Right forelimb (tissue), 1 donor: ENCODE measurements around the gene KLHL2.
"Not testable (repeated sequence)": the region's sequence is repeated elsewhere in the genome, so short reads cannot be mapped to it uniquely, and the experiment has no call there.

Experiments used
- DNase-seq: peaks from one replicate; pipeline ENCODE4 v3.0.0-alpha.2; 2018

KLHL2 gene

DNA sequence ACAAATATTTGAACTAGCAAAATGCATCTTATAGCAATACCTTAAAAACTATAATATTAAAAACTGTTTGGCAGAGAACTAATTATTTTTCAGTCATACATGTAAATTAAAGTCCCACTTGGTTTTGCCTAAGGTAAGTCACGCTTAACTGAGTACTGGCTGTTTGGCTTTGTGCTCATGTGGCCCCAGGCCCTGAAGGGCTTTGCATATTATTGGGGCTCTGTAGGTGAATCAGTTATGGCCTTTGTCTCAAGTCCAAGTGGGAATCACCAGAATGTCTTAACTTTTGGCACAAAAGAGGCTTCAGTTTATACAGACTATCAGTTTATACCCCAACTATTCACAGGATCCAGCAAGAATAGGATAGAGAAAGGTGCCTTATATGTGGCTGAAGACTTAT lies 29.5 kb downstream of the KLHL2 start:
- DNase-seq: not testable (repeated sequence)

DNA sequence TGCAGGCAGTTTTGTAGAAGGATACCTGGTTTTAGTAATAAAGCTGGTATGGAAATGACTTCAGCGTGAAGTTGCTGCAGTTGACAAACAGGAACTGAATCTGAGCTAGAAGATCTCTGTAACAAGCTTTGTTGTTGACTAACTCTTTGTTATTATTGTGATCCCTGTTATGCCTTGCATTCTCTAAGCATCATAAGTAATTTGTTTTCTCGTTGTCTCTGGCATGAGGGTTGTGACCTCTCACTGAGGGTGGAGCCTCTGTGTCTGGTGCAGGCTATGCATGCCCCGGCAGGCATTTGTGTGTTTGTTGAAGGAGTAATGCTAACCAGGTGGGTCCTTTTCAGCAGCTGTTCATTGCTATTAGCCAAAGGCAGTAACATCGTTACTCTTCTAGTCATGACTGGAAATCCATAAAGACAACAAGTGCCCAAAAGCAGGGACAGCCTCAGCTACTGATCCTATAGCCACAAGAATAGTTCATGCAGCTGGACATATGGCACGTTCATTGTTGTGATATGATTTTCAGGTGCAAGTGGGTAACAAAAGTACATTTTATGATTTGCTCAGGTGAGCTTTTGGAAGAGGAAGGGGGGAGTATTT lies 30.8 kb downstream of the KLHL2 start:
- DNase-seq: not testable (repeated sequence)

DNA sequence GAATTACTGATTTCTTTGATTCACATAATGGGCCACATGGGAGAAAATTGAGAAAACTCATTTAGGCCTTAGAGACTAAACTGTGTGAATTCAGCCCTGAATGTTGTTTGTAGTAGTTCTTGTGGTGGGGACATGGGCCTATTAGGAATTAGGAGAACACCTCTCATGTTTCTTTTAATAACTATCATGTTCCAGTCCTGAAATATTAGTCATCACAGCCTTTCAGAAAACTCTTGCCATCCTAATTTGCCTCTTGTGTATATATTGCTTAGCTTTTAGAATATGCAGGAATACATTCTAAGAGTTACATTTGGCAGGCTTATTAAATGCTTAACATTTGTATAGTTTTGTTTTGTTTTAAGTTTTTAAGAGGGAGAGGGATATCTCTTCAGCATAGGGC lies 33.4 kb downstream of the KLHL2 start:
- not testable (repeated sequence) for DNase-seq

DNA sequence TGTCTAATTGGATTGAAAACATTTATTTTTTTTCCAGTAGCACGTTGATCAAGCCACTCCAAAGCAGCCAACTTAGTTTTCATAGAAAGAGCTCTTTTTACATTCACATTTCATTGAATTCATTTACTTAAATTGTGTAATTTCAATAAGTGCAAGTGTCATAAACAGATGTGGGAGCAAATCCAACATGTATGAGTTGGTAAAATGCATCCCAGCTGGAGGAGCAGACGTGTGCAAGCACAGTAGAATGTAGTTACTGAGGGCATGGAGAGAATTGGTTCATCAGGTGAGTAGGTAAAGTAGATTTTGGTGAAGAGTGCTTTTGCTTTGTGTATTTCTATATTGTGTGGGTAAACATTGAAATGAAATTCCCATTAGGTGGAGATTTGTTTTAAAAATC lies 36.8 kb downstream of the KLHL2 start:
- not testable (repeated sequence) for DNase-seq

DNA sequence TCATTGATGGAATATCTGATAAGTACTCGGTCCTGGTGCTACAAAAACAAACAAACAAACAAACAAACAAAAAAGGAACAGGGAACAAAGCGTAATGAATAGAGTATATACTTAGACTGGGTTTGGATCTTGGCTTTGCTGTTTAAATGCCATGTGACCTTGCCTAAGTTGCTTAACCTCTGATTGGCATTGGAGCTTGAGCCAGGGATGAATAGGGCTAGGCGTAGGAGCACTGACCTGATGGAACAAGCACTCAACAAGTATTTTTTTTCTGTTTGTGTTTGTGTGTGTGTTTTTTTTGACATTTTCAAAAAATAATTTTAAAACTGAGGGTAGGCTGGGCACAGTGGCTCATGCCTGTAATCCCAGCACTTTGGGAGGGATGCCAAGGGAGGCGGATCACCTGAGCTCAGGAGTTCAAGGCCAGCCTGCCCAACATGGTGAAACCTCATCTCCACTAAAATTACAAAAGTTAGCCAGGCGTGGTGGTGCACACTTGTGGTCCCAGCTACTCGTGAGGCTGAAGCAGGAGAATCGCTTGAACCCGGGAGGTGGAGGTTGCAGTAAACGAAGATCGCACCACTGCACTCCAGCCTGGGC lies 37.3 kb downstream of the KLHL2 start:
- not testable (repeated sequence) for DNase-seq

DNA sequence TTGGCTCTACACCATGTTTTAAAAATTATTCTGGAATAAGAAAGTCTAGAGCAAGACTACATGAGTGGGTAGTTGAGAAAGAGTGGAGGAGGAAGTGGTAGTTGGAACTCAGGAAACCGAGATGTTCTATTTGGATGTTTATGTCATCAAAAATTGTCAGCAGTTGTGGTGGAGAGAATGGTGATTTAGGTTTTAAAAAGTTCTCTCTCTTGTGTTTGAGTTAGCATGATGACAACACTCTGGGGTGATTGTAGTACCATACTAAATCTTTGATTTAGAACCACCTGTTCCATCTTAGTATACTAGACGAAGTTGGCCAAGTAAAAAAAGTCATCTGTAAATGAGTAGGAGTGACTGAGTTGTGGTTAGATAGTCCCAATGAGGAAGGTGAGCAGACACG lies 40.7 kb downstream of the KLHL2 start:
- no peak for DNase-seq

DNA sequence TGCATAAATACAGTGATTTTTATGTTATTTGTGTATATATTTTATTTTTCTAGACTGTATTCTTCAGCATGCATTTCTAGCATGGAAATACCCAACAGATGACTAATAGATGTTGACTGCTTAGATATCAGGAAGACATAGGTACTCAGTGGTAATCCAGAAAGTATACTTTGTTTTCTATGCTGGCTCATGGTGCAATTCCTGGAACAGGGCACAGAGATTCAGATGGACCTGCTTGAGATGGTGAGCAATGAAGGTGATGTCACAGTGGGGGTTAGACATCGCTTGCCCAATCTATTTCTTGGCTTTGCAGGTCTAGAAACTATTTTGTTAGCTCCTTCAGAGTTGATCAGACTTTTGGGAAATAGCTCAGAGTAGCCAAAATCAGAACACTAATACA lies 41.5 kb downstream of the KLHL2 start:
- not testable (repeated sequence) for DNase-seq

DNA sequence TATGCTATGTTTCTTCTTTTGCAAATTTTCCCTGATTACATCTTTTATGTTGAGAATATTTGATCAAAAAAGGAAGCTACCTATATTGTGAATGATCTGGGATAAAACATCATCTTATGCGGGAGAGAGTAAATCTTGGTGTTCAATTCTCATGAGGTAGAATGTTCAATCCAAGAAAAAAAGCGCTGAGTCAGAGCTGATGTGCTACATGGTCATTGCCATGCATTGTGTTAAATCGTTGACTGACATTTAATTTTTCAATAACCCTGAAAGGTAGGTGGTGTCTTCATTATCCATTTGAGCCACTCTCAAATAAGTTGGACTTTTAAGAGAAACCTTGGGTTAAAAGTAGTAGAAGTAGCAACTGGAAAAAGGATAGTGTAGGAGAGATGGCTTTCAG lies 47.4 kb downstream of the KLHL2 start:
- DNase-seq: not testable (repeated sequence)

DNA sequence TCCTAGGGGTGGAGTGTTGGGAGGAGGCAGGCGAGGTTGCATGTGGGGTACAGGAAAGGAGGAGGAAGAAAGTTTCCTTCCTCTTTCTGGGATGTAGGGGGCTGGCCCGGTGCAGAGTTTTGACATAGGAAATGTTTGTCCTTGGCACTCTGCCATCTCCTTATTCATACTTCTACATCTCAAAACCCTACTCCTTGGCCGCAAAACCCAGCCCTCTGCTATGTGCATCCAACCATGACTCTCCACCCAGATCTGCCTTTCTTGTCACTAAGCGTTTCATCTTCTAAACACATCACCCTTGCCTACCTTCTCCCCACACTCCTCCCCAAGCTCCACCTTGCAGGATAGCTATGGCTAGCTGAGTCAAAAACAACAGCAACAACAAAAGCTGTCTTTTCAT lies 48.1 kb downstream of the KLHL2 start:
- not testable (repeated sequence) for DNase-seq

DNA sequence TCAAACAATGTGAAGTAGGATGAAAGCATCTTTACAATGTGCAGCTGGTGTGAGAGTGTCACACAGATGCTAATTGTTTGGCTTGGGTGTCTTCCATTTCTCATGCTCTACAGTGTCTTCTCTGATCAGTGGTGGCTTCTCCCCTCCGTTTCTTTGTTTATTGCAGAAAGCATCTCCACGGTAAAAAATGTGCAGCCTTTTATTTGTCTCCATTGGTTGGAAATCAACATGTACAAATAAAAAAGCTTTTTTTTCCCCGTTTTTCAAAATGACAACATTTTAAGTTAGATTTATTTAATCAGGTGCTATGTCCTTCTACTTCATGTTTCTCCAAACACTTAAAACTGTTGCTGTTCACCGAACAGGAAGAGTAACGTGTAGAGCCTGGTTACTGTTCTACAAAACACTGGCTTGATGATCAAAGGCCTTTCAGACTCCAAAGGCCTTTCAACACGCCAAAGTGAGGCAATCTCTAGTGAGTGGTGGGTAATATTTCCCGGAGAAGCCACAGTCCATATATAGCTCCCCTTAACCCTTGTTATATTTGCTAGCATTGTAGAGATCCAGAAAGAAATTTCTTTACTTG lies 48.8 kb downstream of the KLHL2 start:
- not testable (repeated sequence) for DNase-seq

DNA sequence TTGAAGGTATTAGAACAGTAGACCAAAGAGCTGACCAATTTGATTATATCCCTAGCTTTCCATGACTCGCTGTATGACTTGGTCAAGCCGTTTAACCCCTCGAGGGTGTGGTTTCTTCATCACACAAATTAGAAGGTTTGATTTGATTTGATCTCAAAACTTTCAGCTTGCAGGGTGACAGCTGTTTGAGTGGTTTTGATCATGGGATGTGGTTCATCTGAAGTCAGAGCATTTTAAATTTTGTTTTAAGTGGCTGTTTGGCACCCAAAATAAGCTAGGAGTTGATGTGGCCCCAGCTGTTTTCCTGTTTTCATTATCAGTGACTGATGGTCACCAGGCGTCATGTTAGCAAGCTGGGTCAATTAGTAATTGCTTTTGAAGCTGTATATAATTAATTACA lies 52.4 kb downstream of the KLHL2 start:
- not testable (repeated sequence) for DNase-seq

DNA sequence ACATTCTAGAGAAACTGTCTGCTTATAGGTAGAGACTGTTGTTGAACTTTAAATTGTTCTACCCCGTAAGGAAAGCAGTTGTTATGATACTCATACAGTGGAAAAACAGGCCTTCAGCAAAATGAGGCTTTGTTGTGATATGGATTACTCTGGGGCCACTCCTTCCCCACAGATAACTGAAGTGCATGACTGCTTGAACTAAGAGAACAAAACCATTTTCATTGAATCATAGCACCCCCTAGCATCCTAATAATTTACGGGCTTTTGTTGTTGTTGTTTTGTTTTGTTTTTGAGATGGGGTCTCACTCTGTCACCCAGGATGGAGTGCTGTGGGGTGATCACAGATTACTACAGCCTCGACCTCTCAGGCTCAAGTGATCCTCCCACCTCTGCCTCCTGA lies 54.9 kb downstream of the KLHL2 start:
- not testable (repeated sequence) for DNase-seq

DNA sequence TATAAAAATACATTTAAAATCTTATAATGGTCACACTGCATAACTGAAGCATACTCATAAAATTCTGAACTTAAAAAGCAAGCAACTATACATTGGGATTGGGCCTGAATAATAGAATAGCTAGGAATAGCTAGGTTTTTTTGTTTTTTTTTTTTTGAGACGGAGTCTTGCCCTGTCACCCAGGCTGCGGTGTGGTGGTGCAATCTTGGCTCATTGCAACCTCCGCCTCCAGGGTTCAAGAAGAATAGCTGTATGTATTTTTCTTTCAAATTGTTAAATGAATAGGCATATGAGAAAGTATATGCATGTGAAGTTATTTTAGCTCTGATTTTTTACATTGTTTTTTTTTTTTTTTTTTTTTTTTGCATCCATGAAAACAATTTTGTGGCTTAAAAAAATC lies 56.1 kb downstream of the KLHL2 start:
- not testable (repeated sequence) for DNase-seq

DNA sequence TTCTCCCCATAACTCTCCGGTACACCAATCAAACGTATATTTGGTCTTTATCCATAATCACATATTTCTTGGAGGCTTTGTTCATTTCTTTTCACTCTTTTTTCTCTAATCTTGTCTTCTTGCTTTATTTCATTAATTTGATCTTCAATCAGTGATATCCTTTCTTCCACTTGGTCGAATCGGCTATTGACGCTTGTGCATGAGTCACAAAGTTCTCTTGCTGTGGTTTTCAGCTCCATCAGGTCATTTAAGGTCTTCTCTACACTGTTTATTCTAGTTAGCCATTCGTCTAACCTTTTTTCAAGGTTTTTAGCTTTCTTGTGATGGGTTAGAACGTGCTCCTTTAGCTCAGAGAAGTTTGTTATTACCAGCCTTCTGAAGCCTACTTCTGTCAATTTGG lies 62.6 kb downstream of the KLHL2 start:
- DNase-seq: not testable (repeated sequence)

DNA sequence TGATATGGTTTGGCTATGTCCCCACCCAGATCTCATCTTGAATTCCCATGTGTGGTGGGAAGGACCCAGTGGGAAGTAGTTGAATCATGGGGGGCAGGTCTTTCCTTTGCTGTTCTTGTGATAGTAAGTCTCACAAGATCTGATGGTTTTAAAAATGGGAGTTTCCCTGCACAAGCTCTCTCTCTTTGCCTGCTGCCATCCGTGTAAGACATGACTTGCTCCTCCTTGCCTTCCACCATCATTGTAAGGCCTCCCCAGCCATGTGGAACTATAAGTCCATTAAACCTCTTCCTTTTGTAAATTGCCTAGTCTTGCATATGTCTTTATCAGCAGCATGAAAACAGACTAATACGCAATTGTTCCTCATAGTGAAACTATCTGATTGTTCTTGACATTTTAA lies 66.1 kb downstream of the KLHL2 start:
- not testable (repeated sequence) for DNase-seq

DNA sequence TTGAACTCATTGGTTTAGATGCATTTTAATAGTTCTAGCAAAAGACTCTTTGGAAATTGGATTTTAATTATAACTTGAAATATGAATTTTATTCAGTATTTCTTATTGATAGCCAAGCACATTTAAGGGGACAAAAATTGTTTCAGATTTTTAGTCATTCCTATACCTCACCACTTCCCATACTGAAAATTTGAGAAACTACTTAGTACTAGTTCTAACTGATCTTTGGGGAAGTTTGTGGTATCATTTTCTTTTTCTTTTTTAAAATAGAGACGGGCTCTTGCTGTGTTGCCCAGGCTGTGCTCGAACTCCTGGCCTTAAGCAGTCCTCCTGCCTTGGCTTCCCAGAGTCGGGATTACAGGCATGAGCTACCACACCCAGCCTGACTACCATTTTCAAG lies 68.0 kb downstream of the KLHL2 start:
- not testable (repeated sequence) for DNase-seq

DNA sequence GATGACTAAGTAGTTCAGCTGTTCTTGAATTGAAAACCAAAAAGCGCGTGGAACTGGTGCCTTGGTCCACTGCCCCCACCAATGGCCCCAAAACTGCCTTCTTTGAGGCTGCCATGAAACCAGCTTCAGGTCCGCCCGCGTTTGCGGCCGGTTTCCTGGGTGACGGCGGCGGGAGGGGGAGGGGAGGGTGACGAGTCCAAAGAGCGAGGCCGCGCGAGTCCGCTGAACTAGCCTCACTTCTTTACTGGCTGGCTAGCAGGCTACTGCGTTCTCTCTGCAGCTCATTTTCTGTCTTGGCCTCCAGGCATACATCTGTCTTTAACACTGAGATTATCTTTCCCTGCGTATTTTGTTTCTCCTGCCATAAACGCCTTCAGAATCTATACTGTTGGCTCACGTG lies 72.2 kb downstream of the KLHL2 start:
- not testable (repeated sequence) for DNase-seq

DNA sequence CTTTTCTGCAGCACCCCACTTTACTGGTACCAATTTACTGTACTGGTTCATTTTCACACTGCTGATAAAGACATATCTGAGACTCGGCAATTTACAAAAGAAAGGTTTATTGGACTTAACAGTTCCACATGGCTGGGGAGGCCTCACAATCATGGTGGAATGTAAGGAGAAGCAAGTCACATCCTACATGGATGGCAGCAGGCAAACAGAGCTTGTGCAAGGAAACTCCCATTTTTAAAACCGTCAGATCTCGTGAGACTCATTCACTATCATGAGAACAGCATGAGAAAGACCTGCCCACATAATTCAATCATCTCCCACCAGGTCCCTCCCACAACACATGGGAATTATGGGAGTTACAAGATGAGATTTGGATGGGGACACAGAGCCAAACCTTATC lies 77.3 kb downstream of the KLHL2 start:
- not testable (repeated sequence) for DNase-seq

DNA sequence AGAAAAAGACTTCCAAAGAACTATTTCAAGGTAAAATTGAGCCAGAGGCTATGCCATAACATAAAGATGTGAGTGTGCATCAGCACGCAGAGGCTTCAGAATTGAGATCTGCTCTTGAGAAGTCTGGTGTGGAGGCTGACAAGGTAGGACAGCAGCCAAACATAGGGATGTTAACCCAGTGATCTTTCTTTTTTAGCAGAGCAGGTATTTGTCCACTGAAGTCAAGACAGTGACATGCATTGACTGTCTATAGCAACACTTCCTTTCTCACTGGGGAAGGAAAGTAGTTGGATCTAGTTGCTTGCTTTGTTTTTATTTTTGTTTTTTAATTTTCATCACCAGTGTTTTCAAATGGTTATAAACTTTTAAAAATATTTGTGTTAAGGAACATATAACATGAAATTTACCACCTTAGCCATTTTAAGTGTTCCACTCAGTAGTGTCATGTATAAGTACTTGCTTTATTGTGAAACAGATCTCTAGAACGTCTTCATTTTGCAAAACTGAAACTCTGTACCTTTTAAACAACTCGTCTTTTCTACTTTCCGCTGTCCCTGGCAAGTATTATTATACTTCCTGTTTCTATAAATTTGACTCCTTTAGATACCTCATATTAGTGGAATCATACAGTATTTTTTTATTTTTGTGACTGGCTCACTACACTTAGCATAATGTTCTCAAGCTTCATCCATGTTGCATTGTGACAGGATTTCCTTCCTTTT lies 79.4 kb downstream of the KLHL2 start:
- not testable (repeated sequence) for DNase-seq

DNA sequence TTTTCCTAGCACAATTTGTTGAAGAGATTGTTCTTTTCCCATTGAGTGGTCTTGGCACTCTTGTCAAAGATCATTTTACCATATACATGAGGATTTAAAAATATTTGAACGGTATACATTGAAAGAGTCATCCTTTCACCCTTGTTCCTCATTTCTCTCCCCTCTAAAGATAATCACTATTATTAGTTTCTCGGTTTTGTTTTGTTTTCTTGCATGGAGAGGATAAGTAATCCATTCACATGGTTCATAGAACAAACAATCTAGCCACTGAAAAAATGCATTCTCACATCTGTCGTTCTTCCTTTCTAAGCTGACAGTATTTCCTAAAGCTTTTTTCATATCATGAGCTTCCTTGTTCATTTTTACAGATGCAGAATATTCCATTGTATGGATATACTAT lies 80.9 kb downstream of the KLHL2 start:
- no peak for DNase-seq

DNA sequence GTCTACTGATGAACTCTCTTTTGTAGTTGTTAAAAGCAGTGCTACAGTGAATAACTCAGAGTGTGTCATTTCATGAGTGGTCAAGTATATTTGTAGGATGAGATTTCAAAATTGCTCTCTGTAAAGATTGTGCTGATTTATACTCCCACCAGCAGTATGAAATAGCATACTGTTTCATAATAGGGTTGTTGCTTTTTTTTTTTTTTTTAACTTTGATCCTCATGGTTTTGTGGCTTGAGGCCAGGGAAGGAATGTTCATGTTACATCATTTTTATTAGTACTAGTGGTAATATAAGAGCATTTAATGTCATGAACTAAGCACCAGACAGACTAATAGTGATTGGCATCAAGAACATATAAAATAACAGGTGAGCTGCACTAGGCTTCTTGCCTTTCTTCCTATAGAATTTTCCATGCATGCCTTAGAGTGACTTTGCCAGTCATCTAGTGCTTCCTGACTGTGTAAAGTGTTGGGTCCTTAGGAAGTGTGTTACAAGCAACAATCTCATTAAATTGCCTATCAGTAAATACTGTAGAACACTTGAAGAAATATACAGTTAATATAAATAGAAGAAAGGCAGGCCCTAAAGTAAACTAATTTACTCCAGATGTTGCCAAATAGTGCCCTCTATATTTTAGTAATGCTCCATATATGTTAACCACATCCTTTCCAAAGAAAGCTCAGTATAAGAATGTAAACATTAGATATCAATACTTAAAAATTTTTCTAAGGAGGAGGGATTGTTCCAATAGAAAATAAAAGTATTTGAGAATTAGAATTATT lies 81.5 kb downstream of the KLHL2 start:
- no peak for DNase-seq

DNA sequence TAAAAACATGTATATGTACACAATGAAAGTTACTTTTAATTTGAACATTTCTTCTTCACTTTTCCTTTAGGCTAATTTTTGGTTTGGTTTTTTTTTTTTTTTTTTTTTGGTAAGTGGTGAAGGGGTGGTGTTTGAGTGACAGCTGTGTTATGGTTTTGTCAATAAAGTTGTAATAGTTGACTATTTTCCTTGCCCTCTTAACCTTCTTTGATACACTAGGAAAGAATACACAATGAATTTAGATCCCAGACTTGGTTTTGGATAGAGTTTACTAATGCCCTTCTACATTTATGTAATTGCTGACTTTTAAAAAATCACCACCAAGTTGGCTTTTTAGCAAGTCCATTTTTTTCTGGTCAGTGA lies 82.0 kb downstream of the KLHL2 start:
- DNase-seq: no peak

DNA sequence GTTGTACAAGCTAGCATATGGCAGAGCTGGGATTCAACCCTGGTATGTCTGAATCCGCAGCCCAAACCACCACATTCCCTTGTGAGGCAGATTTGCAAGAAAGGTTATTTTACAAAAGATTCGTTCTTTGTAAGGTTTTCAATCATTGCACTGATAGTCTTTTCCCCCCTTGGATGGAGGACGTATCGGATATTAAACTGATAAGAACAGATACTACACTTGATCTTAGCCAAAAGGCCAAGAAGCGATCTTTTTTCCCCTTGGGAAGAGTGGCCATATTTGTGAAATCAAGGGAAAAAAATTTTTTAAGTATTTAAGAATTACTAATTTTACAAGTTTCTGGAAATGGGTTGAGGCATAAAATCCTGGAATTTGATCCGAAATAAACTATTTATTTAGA lies 85.7 kb downstream of the KLHL2 start:
- no peak for DNase-seq
